HEK293 (cell line): Measurements from ENCODE around the gene PIGBOS1.

Source experiments
- CTCF ChIA-PET: fragments of 350-600 bp; formaldehyde crosslinking; extraction: SDS; loops from one replicate; lab custom pipeline; 2021; ENCODE audit warnings: antibody characterized with exemption; lab: Yijun Ruan, JAX
- POLR2A ChIA-PET: fragments of 300-600 bp; formaldehyde crosslinking; extraction: SDS; loops from one replicate; lab custom pipeline; 2020; ENCODE audit warnings: antibody characterized with exemption, inconsistent platforms; lab: Yijun Ruan, JAX
- H3K27ac ChIP-seq: fragments of 200-500 bp; sonication (Bioruptor generic); 2 replicates; pipeline ENCODE4 v1.5.1; 2014; ENCODE audit warnings: low read depth, low read length, control low read depth, inconsistent platforms; ENCODE audit errors: extremely low read depth
- H3K36me3 ChIP-seq, 2 experiments: fragments of 200-500 bp in 1 of 2; sonication (Bioruptor generic) in 1 of 2; 1 replicate in 1 of 2; 2 replicates in 1 of 2; pipeline ENCODE4 v1.5.1; 2014 to 2017; ENCODE audit warnings: inconsistent platforms in 2 of 2, low read length in 2 of 2; ENCODE audit not compliant: control insufficient read depth in 2 of 2, insufficient read depth in 1 of 2
- H3K4me1 ChIP-seq: fragments of 200-500 bp; sonication (Bioruptor generic); 2 replicates; pipeline ENCODE4 v1.5.1; 2014; ENCODE audit warnings: mild to moderate bottlenecking, low read length, inconsistent platforms; ENCODE audit not compliant: control insufficient read depth, insufficient read depth
- H3K4me3 ChIP-seq: 2 replicates; pipeline ENCODE4 v1.5.1; 2011; ENCODE audit warnings: low read depth, mild to moderate bottlenecking, control low read depth, low read length, moderate library complexity
- H3K9me3 ChIP-seq: fragments of 200-500 bp; sonication (Bioruptor generic); 2 replicates; pipeline ENCODE4 v1.5.1; 2014; ENCODE audit warnings: low read depth, low read length, inconsistent platforms; ENCODE audit not compliant: control insufficient read depth, insufficient read depth
- BCL6B ChIP-seq: fragments of 450-650 bp; formaldehyde crosslinking; IDR thresholded peaks from 2 replicates; pipeline ENCODE4 v1.5.1; 2017; ENCODE audit warnings: missing biosample characterization, missing genetic modification characterization
- GLIS2 ChIP-seq: fragments of 450-650 bp; formaldehyde crosslinking; IDR thresholded peaks from 2 replicates; pipeline ENCODE4 v1.5.1; 2016; ENCODE audit warnings: missing biosample characterization, missing genetic modification characterization
- HOXD13 ChIP-seq: sonication (generic); formaldehyde crosslinking; IDR thresholded peaks from 2 replicates; pipeline ENCODE4 v1.8.0; 2022; ENCODE audit warnings: missing genetic modification reagents, borderline replicate concordance
- MZF1 ChIP-seq: fragments of 450-650 bp; formaldehyde crosslinking; IDR thresholded peaks from 2 replicates; pipeline ENCODE4 v1.5.1; 2017; ENCODE audit warnings: missing biosample characterization, missing genetic modification characterization, borderline replicate concordance
- OVOL3 ChIP-seq: fragments of 450-650 bp; formaldehyde crosslinking; IDR thresholded peaks from 2 replicates; pipeline ENCODE4 v1.5.1; 2016; ENCODE audit warnings: missing biosample characterization, missing genetic modification characterization
- PRDM1 ChIP-seq: fragments of 450-650 bp; formaldehyde crosslinking; IDR thresholded peaks from 2 replicates; pipeline ENCODE4; 2016; ENCODE audit warnings: missing biosample characterization, missing genetic modification characterization
- REPIN1 ChIP-seq: fragments of 450-650 bp; formaldehyde crosslinking; IDR thresholded peaks from 2 replicates; pipeline ENCODE4 v1.5.1; 2017; ENCODE audit warnings: missing biosample characterization, missing genetic modification characterization, low read depth
- SP3 ChIP-seq: fragments of 450-650 bp; formaldehyde crosslinking; IDR thresholded peaks from 2 replicates; pipeline ENCODE4 v1.5.1; 2016; ENCODE audit warnings: missing biosample characterization, missing genetic modification characterization
- ZNF10 ChIP-seq: fragments of 450-650 bp; formaldehyde crosslinking; IDR thresholded peaks from 2 replicates; pipeline ENCODE4 v1.5.1; 2017; ENCODE audit warnings: missing biosample characterization, missing genetic modification characterization
- ZNF175 ChIP-seq: fragments of 450-650 bp; formaldehyde crosslinking; IDR thresholded peaks from 2 replicates; pipeline ENCODE4 v1.5.1; 2016; ENCODE audit warnings: missing biosample characterization, missing genetic modification characterization
- ZNF23 ChIP-seq: fragments of 450-650 bp; formaldehyde crosslinking; IDR thresholded peaks from 2 replicates; pipeline ENCODE4 v1.5.1; 2016; ENCODE audit warnings: missing biosample characterization, missing genetic modification characterization, borderline replicate concordance
- ZNF24 ChIP-seq: fragments of 450-650 bp; formaldehyde crosslinking; IDR thresholded peaks from 2 replicates; pipeline ENCODE4 v1.5.1; 2016; ENCODE audit warnings: missing biosample characterization, missing genetic modification characterization
- ZNF274 ChIP-seq, 2 experiments: fragments of 200-500 bp in 1 of 2; fragments of 450-650 bp in 1 of 2; sonication (Bioruptor generic) in 1 of 2; formaldehyde crosslinking in 1 of 2; IDR thresholded peaks; 2 replicates each; pipeline versions ENCODE4 v1.5.1 to v1.6.1; 2014 to 2016; ENCODE audit warnings: borderline replicate concordance in 1 of 2, inconsistent platforms in 1 of 2, low read length in 1 of 2, missing biosample characterization in 1 of 2, missing genetic modification characterization in 1 of 2
- ZNF426 ChIP-seq: fragments of 450-650 bp; formaldehyde crosslinking; IDR thresholded peaks from 2 replicates; pipeline ENCODE4 v1.5.1; 2017; ENCODE audit warnings: missing biosample characterization, missing genetic modification characterization, mild to moderate bottlenecking, inconsistent platforms, moderate library complexity
- ZNF544 ChIP-seq: fragments of 450-650 bp; formaldehyde crosslinking; IDR thresholded peaks from 2 replicates; pipeline ENCODE4 v1.5.0; 2017; ENCODE audit warnings: missing biosample characterization, missing genetic modification characterization
- ZNF558 ChIP-seq: fragments of 450-650 bp; formaldehyde crosslinking; IDR thresholded peaks from 2 replicates; pipeline ENCODE4 v1.5.1; 2016; ENCODE audit warnings: missing biosample characterization, missing genetic modification characterization
- ZNF585B ChIP-seq: fragments of 450-650 bp; formaldehyde crosslinking; IDR thresholded peaks from 2 replicates; pipeline ENCODE4 v1.5.1; 2016; ENCODE audit warnings: missing biosample characterization, missing genetic modification characterization
- ZNF624 ChIP-seq: fragments of 450-650 bp; formaldehyde crosslinking; IDR thresholded peaks from 2 replicates; pipeline ENCODE4 v1.5.1; 2017; ENCODE audit warnings: missing biosample characterization, missing genetic modification characterization
- ZNF664 ChIP-seq: fragments of 450-650 bp; formaldehyde crosslinking; IDR thresholded peaks from 2 replicates; pipeline ENCODE4 v1.5.1; 2016; ENCODE audit warnings: missing biosample characterization, missing genetic modification characterization
- ZNF830 ChIP-seq: fragments of 450-650 bp; IDR thresholded peaks from 2 replicates; pipeline ENCODE4 v1.5.0; 2018; ENCODE audit warnings: missing biosample characterization, missing genetic modification characterization, low read depth, mild to moderate bottlenecking, moderate library complexity
- ZSCAN23 ChIP-seq: fragments of 450-650 bp; formaldehyde crosslinking; IDR thresholded peaks from 2 replicates; pipeline ENCODE4 v1.5.1; 2016; ENCODE audit warnings: missing biosample characterization, missing genetic modification characterization
- TF ChIP-seq, protein P1 (sequence below): fragments of 450-650 bp; formaldehyde crosslinking; IDR thresholded peaks from 2 replicates; pipeline ENCODE4 v1.5.1; 2016; ENCODE audit warnings: missing biosample characterization, missing genetic modification characterization
- TF ChIP-seq, protein P2 (sequence below): sonication (generic); formaldehyde crosslinking; IDR thresholded peaks from 2 replicates; pipeline ENCODE4 v1.8.1; 2022; ENCODE audit warnings: mild to moderate bottlenecking, moderate library complexity, missing genetic modification reagents
- TF ChIP-seq, protein P3 (sequence below): fragments of 450-650 bp; formaldehyde crosslinking; IDR thresholded peaks from 2 replicates; pipeline ENCODE4 v1.5.1; 2017; ENCODE audit warnings: missing biosample characterization, missing genetic modification characterization

PIGBOS1 gene

GRCh38 chr15:55279746-55280351 is 39.1 kb downstream of the PIGBOS1 start:
- no peak for TF ChIP-seq OVOL3 (tag by site-specific recombination)
- no peak for TF ChIP-seq BCL6B (tag by site-specific recombination)
- no peak for TF ChIP-seq ZSCAN23 (tag by site-specific recombination)
- no peak for TF ChIP-seq ZNF624 (tag by site-specific recombination)
- TF ChIP-seq ZNF558, result no peak
- TF ChIP-seq, all 188 proteins: peak for 0
- POLR2A ChIA-PET, result no interaction called here
- H3K4me1 ChIP-seq, result peaks cover 6% of the 10 kb centered on the region
- CTCF ChIA-PET, result no interaction called here
- H3K9me3 ChIP-seq, result no peaks in the 10 kb centered on the region
- H3K4me3 ChIP-seq, result no peak overlapping the region
- H3K27ac ChIP-seq, result no peak overlapping the region
- no peaks in the 10 kb centered on the region for H3K36me3 ChIP-seq

DNA sequence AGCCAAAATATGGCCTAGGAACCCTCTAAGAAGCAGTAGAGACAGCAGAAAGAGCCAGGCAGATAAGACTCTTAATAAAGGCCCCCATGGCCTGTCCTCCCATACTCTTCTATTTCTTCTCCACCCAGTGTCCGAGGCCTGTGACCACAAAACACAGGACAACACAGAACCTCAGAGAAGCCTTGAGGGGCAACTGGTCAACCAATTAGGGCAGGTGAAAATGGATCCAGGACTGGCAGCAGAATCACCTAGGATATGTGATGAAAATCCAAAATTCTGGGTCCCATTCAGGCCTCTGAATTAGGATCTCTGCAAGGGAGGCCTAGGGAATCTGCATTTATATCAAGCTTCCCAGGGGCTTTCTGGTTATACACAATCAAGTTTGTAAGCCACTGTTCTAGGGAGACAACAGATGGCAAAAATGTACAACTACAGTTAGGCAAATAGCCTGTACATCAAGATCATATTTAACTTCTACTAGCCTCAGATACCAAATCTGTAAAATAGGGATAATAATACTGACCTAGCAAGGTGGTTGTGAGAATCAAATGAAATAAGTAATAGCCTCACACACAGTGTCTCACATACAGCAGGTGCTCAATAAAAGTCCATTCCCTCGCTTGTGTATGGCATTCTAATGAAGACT is 39.7 kb downstream of the PIGBOS1 start:
- H3K4me1 ChIP-seq, result peaks cover 6% of the 10 kb centered on the region
- no peaks in the 10 kb centered on the region for H3K9me3 ChIP-seq
- H3K36me3 ChIP-seq, result no peaks in the 10 kb centered on the region
- H3K27ac ChIP-seq, result no peak overlapping the region
- CTCF ChIA-PET, result no interaction called here
- TF ChIP-seq, protein P1, sequence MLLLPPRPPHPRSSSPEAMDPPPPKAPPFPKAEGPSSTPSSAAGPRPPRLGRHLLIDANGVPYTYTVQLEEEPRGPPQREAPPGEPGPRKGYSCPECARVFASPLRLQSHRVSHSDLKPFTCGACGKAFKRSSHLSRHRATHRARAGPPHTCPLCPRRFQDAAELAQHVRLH, result no peak
- no peak for TF ChIP-seq PRDM1
- TF ChIP-seq ZNF23, result no peak
- no peak for TF ChIP-seq ZNF426 (tag by site-specific recombination)
- TF ChIP-seq ZNF24 (tag by site-specific recombination), result no peak
- TF ChIP-seq REPIN1 (tag by site-specific recombination), result no peak
- TF ChIP-seq ZNF664 (tag by site-specific recombination), result no peak
- no peak for TF ChIP-seq ZNF10
- TF ChIP-seq, protein P2, sequence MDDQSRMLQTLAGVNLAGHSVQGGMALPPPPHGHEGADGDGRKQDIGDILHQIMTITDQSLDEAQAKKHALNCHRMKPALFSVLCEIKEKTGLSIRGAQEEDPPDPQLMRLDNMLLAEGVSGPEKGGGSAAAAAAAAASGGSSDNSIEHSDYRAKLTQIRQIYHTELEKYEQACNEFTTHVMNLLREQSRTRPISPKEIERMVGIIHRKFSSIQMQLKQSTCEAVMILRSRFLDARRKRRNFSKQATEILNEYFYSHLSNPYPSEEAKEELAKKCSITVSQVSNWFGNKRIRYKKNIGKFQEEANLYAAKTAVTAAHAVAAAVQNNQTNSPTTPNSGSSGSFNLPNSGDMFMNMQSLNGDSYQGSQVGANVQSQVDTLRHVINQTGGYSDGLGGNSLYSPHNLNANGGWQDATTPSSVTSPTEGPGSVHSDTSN (CRISPR knock-in tag), result no peak
- no peak for TF ChIP-seq ZNF274 (IDR thresholded peaks at IDR 0.05; ENCODE audit: low read length)
- TF ChIP-seq ZNF274 (tag by site-specific recombination; IDR thresholded peaks at IDR 0.05; ENCODE audit: borderline replicate concordance), result no peak
- no peak for TF ChIP-seq GLIS2 (tag by site-specific recombination)
- no peak for TF ChIP-seq ZNF175 (tag by site-specific recombination)
- no peak for TF ChIP-seq HOXD13 (CRISPR knock-in tag)
- TF ChIP-seq ZNF585B (tag by site-specific recombination), result no peak
- H3K4me3 ChIP-seq, result no peak overlapping the region
- POLR2A ChIA-PET, result no interaction called here

DNA sequence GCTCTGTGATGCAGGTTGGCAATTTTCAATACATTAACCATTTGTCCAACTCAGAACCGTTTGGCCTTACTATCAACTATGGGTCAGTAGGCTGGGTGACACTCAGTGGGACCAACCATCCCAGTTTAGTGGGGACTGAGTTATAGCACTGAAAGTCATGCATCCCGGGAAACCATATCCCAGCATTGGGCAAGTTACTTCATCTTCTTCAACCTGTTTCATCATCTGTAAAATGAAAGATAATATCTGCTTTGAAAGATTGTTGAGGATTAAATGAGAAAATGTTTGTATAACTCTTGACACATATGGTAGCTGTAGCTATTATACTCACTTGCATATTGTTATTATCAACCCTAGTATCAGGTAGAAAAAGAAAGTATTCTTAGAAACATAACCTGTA is 41.2 kb downstream of the PIGBOS1 start:
- POLR2A ChIA-PET, result no interaction called here
- peaks cover 4% of the 10 kb centered on the region for H3K4me1 ChIP-seq
- no peak overlapping the region for H3K27ac ChIP-seq
- no peaks in the 10 kb centered on the region for H3K9me3 ChIP-seq
- CTCF ChIA-PET, result no interaction called here
- no peak overlapping the region for H3K4me3 ChIP-seq
- no peaks in the 10 kb centered on the region for H3K36me3 ChIP-seq
- TF ChIP-seq MZF1, result no peak
- TF ChIP-seq ZNF544 (tag by site-specific recombination), result no peak
- no peak for TF ChIP-seq ZNF830 (tag by site-specific recombination)
- TF ChIP-seq, protein P3, sequence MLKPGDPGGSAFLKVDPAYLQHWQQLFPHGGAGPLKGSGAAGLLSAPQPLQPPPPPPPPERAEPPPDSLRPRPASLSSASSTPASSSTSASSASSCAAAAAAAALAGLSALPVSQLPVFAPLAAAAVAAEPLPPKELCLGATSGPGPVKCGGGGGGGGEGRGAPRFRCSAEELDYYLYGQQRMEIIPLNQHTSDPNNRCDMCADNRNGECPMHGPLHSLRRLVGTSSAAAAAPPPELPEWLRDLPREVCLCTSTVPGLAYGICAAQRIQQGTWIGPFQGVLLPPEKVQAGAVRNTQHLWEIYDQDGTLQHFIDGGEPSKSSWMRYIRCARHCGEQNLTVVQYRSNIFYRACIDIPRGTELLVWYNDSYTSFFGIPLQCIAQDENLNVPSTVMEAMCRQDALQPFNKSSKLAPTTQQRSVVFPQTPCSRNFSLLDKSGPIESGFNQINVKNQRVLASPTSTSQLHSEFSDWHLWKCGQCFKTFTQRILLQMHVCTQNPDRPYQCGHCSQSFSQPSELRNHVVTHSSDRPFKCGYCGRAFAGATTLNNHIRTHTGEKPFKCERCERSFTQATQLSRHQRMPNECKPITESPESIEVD, result peak; percentile 29; the same call in 1 of the 2 replicates
- no peak for TF ChIP-seq SP3 (tag by site-specific recombination)
